NCI-H524 (cell line): ENCODE data around the gene TLN1.

ENCODE experiments used
- DNase-seq, 2 experiments: peaks; one replicate each; lab custom pipeline; 2025; lab: John Stamatoyannopoulos, UW

TLN1 gene

DNA sequence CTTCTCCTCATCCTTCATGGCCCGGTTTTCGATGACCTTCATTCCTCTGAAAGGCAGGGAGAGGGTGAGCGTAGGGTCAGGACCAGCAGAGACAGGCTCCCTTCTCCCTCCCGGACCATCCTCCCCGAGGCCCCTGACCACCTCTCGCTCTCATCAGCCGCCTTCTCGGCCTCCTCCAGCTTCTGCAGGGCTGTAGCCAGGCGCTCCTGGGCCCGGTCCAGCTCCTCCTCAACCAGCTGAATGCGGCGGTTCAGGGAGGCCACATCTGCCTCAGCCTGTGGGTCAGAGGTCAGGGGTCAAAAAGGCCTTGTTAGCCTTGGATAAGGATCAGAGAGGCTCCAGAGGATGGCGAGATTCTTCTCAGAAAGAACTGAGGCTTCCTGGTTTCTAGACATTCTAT is 46.5 kb downstream of the TLN1 start:
- DNase-seq, result no peak

DNA sequence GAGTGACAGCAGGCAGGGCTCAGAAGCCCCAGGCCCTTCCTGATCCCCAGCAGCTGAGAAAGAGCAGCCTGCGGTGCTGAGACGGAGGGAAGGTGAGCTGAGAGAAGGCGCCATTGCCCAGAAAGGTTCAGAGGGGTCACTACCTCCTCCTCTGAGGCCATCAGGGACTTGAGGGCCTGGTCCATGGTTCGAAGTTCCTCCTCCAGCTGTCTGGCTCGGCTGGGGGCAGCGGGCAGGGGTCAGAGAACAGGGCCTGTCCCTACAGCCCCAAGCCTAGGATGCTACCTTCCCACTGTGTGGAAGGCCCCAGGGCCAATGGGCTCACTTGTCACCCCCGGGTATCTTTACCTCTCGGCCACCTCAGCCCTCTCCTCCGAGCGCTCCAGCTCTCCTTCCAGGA is 47.1 kb downstream of the TLN1 start:
- no peak for DNase-seq

DNA sequence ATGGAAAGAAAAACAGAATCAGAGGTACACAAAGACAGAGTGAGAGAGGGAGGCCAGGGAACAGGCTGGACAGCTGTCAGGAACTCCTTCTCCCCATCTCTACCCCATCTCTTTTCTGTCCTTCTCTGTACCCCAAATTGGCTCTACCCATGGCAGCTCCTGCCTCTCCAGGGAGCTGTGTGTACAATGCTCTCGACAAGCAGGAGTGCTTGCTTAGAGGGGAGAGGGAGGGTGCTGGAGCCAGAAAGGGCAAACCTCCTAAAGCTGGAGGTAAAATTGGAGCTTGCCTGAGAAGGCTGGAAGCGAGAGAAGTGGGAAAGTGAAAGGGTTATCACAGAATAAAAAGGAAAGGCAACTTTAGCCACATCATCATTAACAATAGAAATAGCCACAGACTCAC is 48.7 kb downstream of the TLN1 start:
- DNase-seq, result no peak

DNA sequence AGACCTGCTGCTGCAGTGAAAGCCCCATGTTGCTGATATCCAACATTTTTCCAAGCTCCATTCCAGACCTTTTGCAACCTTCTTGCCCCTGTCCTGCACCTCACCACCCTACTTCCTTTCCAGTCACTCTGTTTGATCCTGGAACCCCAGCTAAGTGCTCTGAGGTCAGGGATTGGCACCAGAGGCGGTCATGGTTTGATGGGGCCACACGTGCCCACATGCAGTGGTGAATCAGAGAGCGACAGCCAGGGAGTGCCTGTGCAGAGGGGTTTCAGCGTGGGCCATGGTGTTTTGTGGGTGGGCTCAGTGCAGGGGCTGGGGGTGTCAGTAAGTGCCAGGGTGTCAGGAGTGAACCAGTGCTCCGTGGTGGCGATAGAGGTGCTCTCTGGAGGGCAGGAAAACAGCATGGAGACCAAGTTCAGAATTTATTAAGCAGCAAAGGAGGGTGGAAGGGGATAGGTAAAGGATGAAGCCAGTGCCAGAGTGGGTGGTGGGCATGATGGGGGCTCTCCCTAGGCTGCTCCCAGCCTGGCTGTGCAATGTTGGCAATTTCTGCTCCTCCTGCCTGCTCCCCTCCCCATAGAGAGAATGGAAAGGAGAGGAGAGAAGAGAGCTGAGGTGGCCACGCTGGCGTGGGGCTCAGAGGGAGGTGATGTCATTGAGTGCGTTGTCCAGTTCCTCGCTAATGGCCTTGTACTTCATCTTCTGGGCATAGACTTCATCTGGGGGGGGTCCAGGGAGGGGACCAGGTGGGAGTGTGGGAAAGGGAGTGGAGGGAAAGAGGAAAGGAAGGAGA is 49.3 kb downstream of the TLN1 start:
- DNase-seq, result no peak

DNA sequence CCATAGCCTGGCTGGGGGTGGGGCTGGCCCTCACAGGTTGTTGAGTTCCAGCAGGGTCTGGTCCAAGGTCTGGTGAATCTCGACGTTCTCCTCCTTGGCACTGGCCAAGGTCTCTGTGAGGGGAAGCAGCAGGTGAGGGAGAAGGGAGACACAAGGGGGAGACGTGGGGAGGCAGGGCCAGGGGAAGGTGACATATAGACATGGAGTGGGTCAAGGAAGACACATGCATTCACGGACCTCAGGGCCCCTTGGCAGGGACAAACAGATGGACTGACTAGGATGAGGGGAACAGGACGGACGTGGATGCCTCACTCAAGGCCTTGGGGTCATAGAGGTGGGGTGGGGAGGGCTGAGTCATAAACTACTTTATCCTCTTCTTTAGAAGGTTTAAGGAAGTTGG is 49.9 kb downstream of the TLN1 start:
- DNase-seq, result no peak

DNA sequence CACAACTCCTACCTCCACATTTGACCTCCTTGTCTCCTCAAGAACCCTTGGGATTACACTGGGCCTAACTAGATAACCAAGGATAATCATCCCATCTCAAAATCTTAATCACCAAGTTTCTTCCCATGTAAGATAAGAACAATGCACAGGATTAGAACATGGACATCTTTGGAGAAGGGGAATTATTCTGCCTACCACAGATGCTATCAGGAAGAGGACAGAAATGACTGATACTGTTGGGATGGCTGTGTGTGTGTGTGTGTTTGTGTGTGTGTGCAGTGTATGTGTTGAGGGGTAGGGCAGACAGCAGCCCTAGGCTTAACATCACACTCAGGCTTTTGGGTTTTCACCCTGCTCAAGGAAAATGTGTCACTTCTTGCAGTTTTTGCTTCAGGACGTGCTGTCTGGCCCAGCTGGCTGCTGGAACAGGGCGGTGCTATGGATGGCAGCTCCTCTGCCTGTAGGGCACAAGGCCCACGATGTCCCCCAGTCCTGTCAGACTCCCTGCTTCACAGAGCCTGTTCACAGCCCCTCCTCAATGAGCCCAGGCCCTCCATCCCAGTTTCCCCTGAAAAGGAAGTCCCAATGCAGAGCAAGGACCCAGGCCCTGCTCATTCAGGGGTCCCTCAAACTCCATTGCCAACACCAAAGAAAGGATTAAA is 50.5 kb downstream of the TLN1 start:
- no peak for DNase-seq

DNA sequence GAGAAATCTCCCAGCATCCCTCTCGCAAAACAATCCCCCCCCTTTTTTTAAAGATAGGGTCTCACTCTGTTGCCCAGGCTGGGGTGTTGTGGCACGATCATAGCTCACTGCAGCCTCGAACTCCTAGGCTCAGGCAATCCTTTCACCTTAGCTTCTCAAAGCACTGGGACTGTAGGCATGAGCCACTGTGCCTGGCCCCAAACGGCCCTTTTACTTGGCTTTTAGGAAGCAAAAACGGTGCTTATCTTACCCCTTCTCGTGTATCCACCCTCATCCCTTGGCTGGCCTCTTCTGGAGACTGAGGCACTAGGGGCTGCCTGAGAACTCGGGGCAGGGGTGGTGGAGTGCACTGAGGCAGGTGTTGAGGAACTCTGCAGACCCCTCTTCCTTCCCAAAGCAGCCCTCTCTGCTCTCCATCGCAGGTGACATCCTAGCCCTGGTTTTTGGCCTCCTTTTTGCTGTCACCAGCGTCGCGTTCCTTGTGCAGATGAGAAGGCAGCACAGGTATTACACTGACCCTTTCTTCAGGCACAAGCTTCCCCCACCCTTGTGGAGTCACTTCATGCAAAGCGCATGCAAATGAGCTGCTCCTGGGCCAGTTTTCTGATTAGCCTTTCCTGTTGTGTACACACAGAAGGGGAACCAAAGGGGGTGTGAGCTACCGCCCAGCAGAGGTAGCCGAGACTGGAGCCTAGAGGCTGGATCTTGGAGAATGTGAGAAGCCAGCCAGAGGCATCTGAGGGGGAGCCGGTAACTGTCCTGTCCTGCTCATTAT is 51.5 kb downstream of the TLN1 start:
- no peak for DNase-seq

DNA sequence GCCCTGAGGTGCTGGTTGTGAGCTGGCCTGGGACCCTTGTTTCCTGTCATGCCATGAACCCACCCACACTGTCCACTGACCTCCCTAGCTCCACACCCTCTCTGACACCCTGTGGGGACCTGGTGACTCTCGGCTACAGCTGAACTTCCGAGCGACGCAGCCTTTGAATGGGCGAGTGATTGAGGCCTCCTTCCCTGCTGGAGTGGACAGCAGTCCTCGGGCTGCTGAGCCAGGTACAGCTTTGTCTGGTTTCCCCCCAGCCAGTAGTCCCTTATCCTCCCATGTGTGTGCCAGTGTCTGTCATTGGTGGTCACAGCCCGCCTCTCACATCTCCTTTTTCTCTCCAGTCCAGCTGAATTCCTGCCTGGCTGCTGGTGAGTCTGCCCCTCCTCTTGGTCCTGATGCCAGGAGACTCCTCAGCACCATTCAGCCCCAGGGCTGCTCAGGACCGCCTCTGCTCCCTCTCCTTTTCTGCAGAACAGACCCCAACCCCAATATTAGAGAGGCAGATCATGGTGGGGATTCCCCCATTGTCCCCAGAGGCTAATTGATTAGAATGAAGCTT is 52.1 kb downstream of the TLN1 start:
- DNase-seq, result no peak

DNA sequence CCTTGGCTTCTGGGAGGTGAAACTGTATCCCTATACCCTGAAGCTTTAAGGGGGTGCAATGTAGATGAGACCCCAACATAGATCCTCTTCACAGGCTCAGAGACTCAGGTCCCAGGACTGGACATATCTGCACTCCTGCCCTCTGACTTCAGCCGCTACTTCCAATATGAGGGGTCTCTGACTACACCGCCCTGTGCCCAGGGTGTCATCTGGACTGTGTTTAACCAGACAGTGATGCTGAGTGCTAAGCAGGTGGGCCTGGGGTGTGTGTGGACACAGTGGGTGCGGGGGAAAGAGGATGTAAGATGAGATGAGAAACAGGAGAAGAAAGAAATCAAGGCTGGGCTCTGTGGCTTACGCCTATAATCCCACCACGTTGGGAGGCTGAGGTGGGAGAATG is 52.9 kb downstream of the TLN1 start:
- no peak for DNase-seq

DNA sequence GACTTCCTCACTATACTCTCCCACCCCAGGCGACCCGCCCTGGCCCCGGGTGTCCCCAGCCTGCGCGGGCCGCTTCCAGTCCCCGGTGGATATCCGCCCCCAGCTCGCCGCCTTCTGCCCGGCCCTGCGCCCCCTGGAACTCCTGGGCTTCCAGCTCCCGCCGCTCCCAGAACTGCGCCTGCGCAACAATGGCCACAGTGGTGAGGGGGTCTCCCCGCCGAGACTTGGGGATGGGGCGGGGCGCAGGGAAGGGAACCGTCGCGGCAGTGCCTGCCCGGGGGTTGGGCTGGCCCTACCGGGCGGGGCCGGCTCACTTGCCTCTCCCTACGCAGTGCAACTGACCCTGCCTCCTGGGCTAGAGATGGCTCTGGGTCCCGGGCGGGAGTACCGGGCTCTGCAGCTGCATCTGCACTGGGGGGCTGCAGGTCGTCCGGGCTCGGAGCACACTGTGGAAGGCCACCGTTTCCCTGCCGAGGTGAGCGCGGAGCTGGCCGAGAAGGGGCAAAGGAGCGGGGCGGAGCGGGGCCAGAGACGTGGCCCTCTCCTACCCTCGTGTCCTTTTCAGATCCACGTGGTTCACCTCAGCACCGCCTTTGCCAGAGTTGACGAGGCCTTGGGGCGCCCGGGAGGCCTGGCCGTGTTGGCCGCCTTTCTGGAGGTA is 56.1 kb downstream of the TLN1 start:
- DNase-seq, result no peak

DNA sequence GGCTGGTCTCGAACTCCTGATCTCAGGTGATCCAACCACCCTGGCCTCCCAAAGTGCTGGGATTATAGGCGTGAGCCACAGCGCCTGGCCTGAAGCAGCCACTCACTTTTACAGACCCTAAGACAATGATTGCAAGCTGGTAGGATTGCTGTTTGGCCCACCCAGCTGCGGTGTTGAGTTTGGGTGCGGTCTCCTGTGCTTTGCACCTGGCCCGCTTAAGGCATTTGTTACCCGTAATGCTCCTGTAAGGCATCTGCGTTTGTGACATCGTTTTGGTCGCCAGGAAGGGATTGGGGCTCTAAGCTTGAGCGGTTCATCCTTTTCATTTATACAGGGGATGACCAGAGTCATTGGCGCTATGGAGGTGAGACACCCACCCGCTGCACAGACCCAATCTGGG is 56.8 kb downstream of the TLN1 start:
- DNase-seq, result no peak

DNA sequence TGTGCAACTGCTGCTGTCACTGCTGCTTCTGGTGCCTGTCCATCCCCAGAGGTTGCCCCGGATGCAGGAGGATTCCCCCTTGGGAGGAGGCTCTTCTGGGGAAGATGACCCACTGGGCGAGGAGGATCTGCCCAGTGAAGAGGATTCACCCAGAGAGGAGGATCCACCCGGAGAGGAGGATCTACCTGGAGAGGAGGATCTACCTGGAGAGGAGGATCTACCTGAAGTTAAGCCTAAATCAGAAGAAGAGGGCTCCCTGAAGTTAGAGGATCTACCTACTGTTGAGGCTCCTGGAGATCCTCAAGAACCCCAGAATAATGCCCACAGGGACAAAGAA is 58.0 kb downstream of the TLN1 start:
- no peak for DNase-seq

DNA sequence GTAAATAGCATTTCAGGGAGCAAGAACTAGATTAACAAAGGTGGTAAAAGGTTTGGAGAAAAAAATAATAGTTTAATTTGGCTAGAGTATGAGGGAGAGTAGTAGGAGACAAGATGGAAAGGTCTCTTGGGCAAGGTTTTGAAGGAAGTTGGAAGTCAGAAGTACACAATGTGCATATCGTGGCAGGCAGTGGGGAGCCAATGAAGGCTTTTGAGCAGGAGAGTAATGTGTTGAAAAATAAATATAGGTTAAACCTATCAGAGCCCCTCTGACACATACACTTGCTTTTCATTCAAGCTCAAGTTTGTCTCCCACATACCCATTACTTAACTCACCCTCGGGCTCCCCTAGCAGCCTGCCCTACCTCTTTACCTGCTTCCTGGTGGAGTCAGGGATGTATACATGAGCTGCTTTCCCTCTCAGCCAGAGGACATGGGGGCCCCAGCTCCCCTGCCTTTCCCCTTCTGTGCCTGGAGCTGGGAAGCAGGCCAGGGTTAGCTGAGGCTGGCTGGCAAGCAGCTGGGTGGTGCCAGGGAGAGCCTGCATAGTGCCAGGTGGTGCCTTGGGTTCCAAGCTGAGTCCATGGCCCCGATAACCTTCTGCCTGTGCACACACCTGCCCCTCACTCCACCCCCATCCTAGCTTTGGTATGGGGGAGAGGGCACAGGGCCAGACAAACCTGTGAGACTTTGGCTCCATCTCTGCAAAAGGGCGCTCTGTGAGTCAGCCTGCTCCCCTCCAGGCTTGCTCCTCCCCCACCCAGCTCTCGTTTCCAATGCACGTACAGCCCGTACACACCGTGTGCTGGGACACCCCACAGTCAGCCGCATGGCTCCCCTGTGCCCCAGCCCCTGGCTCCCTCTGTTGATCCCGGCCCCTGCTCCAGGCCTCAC is 58.6 kb downstream of the TLN1 start, which contains the start of gene CA9:
Gene CA9, plus strand, starts transcription at position 797 of the 893 bp plus-strand sequence. Its CDS starts 32 bp downstream, at position 829.
- DNase-seq, result no peak

DNA sequence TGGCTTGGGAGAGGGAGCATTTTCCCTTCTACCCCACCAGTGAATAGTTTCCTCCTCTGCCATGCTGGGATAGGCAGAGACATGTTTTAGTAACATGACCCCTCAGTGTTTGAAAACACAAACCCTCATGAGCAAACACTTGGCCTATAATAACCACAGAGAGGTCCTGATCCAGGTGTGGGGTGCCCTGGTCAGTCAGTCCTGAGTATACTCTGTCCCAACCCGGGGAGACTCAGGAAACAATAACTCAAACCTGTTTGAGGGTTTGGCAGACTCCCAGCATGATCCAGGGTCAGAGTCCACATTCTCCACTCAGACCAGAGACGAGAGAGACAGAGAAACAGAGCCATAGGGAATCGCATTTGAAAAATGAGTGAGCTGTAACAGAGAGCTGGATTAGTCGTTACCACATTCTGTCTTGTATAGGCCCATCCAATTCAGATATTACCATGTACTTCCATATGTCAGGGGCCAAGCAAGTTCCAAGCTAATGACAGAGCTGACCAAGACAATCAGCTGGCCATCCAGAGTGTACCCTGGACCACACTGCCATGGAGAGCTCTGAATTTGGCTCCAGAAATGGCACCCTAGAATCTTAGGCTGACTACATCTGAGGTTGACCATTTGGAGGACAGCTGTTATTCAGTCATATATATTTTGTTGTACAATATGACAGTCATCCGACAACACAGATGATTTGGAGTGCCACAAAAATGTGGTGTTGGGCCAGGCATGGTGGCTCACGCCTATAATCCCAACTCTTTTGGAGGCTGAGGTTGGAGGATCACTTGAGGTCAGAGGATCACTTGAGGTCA is 62.5 kb downstream of the TLN1 start:
- DNase-seq, result no peak

DNA sequence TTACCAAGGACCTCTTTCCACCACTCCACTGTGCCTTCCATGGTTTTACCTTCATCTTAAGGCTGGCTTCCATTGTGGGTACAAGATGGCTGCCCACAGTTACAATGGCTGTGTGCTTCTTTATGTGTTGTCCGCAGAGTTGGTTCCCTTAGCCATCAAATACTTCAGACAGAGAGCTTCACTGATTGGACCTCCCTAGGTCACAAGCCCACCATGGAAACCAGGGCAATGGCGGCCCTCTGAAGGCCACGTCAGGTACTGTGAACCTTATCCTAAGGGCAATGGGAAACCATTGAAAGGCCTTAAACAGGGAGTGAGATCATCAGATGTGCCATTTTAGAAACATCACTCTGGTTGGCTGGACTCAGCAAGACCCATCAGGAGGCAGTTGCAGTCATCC is 64.1 kb downstream of the TLN1 start:
- no peak for DNase-seq

DNA sequence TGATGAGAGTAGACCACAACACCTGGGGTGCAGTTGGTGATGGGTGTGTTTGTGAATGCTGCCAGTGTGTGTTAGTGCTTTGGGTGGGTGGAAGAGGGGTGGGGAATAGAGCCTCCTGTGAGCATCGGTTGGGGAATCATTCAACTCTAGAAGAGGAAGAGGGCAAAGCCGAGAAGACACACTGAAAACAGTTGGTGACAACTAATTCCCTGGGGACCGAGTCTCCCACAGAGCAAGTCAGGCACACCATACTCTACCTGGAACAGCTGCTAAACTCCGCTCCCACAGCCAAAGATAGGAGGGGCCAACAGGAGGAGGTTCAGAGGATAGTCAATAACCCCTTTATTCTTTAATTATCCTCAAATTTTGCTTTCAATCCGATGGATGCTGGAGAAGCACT is 65.4 kb downstream of the TLN1 start:
- DNase-seq, result no peak

DNA sequence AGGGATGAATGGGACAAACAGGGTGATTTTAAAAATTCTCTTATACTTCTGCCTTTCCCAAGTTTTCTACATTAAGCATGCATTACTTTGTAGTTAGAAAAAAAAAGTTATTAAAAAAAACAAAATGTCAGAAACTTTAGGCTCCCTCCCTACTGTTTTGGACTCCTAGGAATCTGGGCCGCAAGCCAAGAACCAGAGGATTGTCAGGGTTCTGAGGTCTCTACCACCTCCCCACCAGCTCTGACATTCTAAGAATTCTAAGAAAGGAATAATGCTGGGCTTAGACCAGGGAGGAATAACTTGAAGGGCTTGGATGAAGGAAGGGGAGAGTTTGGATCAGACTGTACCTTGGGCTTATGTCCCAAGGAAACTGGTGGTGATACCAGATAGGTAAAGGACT is 66.0 kb downstream of the TLN1 start:
- DNase-seq, result no peak

DNA sequence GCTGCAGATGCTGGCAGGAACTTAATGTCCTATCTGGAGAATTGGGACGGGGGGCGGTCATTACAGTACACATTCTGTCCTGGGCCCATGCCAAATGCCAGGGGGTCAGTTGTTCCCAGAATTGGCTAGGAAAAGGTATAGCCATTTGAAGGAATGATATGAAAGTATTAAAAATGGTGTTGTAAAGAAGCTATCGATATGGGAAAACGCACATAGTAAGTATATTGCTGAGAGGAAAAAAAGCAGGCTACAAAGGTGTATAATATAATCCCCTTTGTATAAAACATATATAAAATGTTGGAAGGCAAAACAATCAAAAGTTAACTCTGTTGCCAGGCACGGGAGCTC is 66.5 kb downstream of the TLN1 start:
- no peak for DNase-seq

DNA sequence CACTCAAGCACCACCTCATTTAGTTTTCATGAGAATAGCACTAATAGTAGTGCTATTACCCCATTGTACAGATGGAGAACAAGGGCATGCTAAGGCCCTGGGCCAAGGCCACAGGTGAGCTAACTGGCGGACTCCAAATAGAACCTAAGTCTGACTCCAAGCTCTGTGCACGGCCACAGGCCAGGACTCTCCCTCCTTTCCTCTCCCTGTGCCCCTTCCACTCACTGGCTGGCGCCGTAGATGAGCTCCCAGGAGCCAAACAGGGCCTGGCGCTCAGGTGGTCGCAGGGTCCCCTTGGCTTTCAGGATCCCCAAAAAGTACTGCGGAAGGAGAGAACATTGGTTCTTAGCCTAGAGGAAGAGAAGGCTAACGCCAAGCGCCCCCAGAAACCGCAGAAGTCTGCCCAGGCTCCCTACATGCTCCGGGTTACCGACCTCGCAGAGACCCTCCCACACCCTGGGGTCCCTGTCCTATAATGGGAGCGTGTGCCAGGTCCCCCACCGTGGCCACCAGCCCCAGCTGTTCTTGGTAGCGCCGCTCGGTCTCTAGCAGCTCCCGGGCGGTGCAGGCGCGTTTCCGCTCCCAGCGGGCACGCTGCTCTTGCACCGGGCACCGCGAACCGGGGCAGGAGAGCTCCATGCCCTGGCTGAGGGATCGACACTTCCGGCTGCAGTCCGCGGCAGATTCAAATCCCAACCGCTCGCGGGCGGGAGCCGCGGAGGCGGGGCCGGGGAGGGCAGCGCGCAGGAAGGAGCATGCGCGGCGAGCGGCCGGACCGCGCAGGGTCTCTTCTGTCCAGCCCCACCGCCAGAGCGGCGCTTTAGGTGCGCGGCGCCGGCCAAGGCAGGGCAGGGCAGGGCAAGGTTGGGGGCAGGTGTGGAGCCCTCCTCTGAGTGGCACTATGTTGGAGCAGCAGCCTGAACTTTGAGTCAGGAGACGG is 67.2 kb downstream of the TLN1 start, which contains the start of gene ARHGEF39:
Gene ARHGEF39, minus strand, starts transcription at position 665 of the 940 bp plus-strand sequence. Its CDS starts 26 bp downstream, at position 639.
- peak; percentile 51 to 81 for DNase-seq
